K562 (cell line): Measurements from ENCODE around the gene NXNL2. TPM values are rescaled to one million over a fixed set of nuclear protein-coding genes. Genes with fewer than 3 reads are reported as not detected.
A peak's percentile ranks its signal among the peaks of the same experiment; 100 is the strongest.

ENCODE experiments used
- CREM ChIP-seq: IDR thresholded peaks from 2 replicates; pipeline ENCODE4 v1.6.1; 2014; ENCODE audit warnings: antibody characterized with exemption, low read depth
- CUX1 ChIP-seq: fragments of 200-800 bp; sonication (Bioruptor generic); IDR thresholded peaks from 2 replicates; pipeline ENCODE4 v1.6.1; 2016; ENCODE audit warnings: missing genetic modification characterization, missing compliant biosample characterization
- PTRF ChIP-seq: fragments of 450-650 bp; IDR thresholded peaks from 2 replicates; pipeline ENCODE4 v1.6.1; 2016; ENCODE audit warnings: mild to moderate bottlenecking, missing genetic modification characterization, missing compliant biosample characterization
- REST ChIP-seq, 2 experiments: fragments of 450-650 bp; formaldehyde crosslinking in 1 of 2; IDR thresholded peaks; 2 replicates each; pipeline versions ENCODE4 v1.4.0 to v1.6.1; 2014 to 2020; ENCODE audit warnings: mild to moderate bottlenecking in 2 of 2, borderline replicate concordance in 1 of 2, low read depth in 1 of 2
- ZNF695 ChIP-seq: fragments of 450-650 bp; formaldehyde crosslinking; IDR thresholded peaks from 2 replicates; pipeline ENCODE4 v1.4.0; 2020; ENCODE audit warnings: mild to moderate bottlenecking, moderate library complexity
- polyA plus RNA-seq, 8 experiments: library from polyadenylated mRNA; depleted of rRNA in 4 of 8; stranded (reverse) in 5 of 8; unstranded in 3 of 8; fragments of >200 nt; fragmentation: Nextera tagmentation in 2 of 8; fragmentation: Illumina TruSeq in 1 of 8; extraction: Ambion mirVana in 2 of 8; extraction: Trizol in 1 of 8; gene quantifications; 2 replicates each; pipeline versions ENCODE4 v1.2.1 to v1.2.3, GENCODE V29; 2011 to 2014; ENCODE audit warnings: inconsistent platforms in 1 of 8, missing spikeins in 1 of 8
- total RNA-seq, 7 experiments: library from RNA; depleted of rRNA in 6 of 7; stranded (reverse); fragments of >200 nt in 6 of 7; fragmentation: Illumina TruSeq in 2 of 7; extraction: Trizol in 2 of 7; gene quantifications; 2 replicates each; pipeline versions ENCODE4 v1.2.1 to v1.2.3, GENCODE V29; 2011 to 2021; ENCODE audit warnings: low replicate concordance in 1 of 7

The NXNL2 gene
- total and polyA plus RNA-seq, 9 of the 15 experiments (the other 6 are each of a cell fraction or from before 2014, with no cell fraction given): 0.15 to 0.19 TPM; not detected in 7

GRCh38 chr9:88590558-88591146 is 55.7 kb downstream of the NXNL2 start (continued):
- TF ChIP-seq CUX1 (CRISPR knock-in tag) (no peak), REST (IDR thresholded peaks at IDR 0.05; ENCODE audit: borderline replicate concordance) (peak; percentile 11; the same call in 1 of the 2 replicates), REST (CRISPR knock-in tag; IDR thresholded peaks at IDR 0.05; ENCODE audit: low read depth) (no peak), CREM (no peak), ZNF695 (CRISPR knock-in tag) (no peak), PTRF (tag) (no peak)
